GM21423 (cell line): ENCODE measurements around the gene SYT9.

Experiments
- ATAC-seq: cut with Tn5 transposase; IDR thresholded peaks from one replicate; pipeline ENCODE4 v1.9.1; 2021; ENCODE audit warnings: mild to moderate bottlenecking, moderate library complexity; ENCODE audit not compliant: unreplicated experiment

Gene SYT9

DNA sequence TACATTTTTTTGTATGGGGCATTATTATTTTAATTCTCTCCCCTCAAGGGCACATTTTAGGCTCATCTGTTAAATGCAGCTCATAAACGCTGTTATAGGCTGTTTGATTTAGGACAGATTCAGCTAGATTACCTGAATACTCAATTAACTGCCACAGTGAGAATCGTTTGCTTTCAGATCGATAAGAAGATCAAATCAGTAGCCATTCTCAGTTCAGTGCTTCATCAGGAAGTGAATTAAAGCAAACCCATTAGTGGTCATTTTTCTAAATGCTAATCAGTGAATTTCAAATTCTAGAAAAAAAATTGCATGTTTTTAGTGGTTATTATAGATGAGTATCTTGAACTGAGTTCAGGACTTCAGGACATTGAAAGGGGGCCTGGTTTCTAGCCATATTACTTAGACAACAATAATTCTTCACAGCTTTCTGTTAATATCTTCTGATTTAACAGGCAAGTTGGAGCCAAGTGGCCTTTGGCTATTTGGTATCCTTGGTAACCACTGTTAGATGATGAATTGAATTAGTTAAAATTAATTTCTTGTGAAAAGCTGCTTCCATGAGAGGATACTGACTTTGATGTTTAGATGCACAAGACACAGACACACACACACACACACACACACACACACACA, 18.6 kb downstream of the SYT9 start:
- ATAC-seq: no peak

DNA sequence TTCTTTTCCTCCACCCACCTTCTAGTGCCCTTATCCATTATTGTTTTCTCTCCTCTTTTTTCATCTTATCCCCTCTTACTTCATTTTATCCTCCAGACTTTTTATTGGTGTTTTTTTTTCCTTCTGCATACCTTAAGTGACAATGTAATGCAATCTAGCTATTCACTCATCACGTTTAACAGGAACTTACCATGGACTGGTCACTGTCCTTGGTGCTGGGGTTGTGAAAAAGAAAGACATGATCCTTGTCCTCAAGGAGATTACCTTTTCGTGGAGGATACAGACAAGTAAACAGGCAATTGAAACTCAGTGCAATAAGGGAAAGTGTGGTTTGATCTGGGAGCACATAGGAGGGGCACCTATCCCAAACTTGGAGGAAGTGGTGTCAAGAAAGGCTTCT, 20.7 kb downstream of the SYT9 start:
- ATAC-seq: no peak

DNA sequence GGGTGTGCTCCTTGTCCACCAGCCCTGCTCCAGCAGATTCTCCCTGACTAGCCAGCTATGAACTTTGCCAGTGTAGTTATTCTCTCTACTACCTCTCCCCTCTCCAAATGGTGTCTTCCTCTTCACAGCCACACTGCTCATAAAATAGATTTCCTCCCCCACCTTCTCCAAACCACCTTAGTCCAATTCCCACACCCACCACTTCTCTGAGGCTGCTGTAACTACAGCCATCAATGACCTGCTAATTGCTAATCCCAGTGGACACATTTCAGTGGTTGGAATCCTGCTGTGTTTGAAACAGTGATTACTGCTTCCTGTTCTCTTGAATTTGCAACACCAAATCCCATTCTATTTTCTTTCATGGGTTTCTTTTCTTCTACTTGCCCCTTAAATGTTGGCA, 23.4 kb downstream of the SYT9 start:
- no peak for ATAC-seq

DNA sequence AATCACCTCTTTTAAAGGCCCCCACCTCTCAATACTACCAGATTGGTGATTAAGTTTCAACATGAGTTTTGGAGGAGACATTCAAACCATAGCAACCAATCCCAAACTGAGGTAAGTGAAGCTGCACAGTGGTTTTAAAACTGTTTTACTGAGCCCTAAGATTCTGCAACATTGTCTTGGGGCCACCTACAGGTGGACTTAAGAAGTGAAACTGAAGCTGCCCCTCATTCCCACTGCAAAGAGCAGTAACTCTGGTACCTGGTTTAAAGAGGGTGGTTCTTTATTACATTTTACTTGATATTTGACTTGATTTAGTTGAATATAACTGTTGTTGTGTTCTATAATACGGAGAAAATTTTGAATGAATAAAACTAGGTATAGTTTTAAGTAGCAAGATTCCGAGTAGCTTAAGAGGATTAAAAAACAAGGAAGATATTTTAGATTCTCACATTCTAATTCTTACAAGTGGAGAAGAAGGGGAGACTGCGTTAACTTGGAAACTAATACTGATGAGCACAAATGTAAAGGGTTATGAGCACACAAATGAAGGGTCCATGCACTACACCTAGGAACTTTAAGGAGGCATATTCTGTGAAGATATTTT, 26.7 kb downstream of the SYT9 start:
- peak; percentile 53 for ATAC-seq

DNA sequence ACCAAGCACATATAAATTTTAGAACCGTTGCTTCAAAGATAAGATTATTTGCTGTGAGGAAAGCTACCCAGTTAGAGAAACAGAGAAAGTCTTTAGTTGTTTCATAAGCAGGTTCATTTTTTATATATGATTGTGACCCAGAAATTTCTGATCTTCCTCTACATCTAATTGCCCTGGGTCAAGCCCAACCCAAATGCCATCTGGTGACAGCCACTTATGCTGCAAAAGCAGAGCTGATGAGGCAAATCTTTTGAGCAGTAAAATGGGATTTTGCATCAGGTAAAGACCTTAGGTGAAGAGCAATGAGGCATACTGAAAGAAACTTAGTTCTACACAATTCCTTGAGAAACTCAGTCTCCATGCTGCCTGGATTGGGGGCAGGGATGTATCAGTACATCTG, 28.0 kb downstream of the SYT9 start:
- no peak for ATAC-seq

DNA sequence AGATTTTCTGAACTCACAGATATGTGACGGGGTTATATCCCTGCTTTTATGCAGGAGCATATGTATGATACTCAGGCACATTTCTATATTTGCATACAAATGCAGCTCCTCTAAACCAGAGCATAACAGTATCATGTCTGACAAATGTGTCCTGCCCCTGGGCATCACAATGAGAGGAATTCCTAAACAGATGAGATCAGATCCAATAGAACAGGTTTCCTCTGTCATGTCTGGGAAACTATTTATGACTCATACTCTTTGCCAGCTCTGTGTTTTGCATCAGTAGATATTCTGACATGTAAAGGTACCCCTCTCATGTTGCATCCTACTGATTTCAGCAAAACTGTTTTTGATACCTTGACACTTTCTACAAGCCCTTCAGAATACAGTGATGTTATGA, 29.4 kb downstream of the SYT9 start:
- no peak for ATAC-seq

DNA sequence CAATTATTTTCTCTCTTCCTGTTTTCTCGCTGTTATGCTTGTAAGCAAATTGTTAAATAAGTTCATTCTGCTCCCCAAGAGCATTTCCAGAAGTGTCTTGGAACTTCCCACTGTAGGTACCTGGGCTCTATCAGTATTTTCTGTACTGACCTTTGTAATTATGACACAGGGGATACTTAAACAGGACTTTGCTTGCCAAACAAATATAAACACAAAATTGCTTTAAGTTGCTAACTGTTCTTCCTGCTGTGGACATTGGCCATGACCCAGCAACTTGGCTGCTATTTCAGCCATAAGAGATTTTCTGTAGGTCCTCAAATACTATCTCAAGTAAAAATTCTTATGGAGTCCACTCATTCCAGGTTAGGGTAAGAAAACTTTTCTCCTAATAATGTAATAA, 30.1 kb downstream of the SYT9 start:
- no peak for ATAC-seq

DNA sequence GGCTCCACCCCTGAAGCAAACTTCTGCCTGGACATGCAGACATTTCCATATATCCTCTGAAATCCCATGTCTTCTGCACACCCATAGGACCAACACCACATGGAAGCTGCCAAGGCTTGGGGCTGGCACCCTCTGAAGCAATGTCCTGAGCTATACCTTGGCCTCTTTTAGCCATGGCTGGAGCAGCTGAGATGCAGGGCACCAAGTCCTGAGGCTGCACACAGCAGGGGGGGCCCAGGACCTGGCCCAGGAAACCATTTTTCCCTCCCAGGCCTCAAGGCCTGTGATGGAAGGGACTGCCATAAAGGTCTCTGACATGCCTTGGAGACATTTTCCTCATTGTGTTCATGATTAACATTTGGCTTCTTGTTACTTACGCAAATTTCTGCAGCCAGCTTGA, 34.5 kb downstream of the SYT9 start:
- ATAC-seq: no peak

DNA sequence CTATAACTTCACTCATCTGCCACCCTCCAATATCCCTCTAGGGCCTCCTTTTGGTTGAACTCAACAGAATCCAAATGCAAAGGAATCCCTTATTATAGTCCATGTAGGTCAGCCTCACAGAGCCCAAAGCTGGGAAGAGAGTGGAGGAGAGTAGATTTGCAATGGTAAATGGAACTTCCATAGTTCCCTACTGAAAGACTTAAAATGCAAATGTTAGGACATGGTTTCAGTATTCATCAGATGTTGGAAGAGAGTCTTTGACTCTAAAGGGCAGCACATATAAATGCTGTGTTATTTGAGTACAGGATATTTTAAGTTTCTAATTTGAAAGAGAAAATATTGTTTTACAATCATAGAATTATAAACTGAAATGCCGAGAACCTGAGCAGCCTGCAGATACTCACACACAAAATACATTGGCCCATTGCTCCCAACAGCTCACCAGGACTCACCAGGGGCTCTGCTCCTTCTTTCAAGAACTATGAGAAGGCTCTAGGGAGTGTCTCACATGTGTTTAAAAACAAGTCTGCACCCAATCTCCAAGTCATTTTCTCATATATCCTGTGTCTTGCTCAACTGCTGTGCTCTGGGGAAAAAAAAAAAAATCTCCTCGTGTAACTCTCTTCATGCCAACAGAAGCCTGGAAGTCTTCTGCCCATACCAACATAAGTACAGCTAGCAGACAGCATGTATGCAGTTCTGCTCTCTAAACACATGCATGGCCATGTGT, 39.6 kb downstream of the SYT9 start:
- ATAC-seq: no peak

DNA sequence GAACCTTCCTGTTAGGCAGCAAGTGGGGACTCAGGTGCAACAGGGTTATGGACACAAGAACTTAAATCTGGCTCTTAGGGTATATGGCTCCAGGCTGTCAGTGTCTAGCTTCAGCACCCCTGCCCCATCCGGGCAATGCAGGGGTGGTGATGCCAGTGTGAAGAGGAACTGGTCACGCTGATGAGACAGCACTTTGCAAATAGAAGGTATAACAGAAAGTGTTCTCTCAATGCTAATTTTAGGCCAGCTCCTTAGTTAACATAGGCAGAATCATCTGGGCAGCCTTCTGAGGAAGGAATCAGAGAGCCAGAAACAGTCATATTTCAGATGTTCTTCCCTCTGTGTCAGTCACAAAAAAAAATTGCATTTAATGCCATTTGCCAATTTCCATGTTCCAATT, 41.2 kb downstream of the SYT9 start:
- ATAC-seq: no peak

DNA sequence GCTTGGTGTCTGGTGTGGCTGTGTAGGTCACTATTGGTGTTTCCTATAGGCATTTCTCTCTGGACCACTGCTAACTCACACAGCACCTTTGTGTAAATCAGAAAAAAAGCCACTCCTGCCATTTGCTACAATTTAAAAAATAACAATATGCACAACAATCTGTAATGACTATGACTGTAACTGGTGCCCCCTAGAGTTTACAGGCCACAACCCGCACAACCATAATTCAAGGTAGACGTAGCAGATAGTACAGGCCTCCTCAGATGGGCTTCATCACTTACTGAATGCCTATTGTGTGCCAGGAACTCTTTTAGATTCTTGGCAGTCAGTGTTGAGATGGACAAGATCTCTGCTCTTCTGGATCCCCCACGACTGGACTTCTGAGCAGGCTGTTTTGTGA, 47.7 kb downstream of the SYT9 start:
- no peak for ATAC-seq

DNA sequence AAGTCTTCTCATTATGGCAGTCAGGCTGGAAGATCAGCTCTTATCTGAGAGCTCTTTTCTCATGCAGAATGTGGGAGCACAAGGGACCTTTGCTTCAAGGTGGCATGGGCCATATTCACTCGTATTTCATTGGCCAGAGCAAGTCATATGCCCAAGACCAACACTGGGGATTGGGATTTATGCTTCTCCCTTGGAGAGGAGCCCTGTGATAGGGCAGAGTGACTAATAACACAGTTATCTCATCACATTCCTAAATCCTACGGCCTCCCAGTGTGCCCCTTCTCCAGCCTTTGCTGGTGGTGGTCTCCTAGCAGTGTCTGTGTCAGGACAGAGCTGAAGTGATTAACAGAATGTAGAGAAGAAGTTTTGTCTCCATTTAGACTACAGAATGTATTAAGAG, 48.6 kb downstream of the SYT9 start:
- ATAC-seq: no peak

DNA sequence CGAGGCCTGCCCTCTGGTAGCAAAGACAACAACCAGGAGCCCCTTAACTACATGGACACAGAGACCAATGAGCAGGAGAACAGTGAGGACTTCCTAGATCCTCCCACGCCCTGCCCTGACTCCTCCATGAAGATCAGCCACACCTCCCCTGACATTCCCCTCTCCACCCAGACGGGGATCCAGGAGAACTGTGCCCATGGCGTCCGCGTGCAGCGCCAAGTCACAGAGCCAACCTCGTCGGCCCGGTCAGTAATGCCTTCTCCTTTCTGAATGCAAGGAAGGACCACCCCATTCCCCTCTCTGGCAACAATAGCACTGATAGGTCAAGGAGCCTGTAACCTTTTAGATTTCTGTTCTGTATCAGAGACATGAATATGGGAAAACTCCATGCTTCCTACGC, 51.4 kb downstream of the SYT9 start:
- no peak for ATAC-seq

DNA sequence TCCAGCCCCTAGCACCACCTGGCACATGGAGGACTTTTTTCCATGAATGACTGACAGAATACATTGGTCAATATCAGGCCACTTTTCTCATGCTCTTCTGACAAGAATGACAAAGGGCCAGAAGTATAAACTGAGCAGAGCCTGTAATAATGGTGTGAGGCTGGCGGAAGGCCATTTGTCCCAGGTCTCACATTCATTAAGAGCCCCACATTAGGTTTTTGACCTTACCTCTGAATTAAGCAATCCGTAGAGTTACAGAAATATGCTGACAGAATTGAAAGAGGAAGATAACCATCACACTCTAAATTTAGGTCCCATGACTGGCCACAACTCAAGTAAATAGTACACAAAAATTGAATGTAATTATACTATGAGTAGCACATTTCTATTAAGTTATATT, 55.2 kb downstream of the SYT9 start:
- ATAC-seq: no peak

DNA sequence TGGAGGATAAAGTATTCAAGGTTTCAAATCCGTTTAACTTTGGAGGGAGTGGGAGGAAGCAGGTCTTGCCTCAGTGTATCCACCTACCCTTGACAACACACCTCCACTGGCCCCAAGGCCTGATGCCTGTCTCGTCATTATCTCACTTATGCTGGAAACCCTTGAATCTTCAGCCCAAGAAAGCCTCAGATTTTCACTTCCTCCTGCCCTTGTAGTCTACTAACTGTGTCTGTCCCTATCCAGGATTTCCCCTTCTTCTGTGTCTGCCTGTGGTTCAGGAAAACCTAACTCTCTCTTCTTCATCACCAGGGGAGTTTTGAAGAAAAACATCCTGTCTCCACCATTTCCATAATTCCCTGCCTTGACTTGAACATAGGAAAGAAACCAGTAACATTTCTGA, 56.1 kb downstream of the SYT9 start:
- no peak for ATAC-seq

DNA sequence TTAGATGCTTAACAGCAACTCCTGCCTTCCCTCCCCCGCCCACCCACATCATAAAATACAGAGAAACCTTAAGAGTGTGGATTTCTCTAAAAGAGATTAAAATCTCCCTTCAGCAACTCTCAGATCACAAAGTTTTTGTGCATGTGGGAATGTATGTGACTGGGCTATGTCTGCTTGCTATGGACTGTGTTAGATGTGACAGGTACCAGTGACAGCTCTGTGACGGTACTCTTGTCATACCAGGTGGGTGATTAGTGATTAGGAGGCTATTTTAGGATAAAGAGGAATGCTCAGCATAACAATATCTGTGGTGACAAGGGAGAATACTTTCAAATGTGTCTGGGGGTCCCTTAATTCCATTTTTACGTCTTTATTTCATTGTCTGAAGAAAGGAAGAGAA, 60.2 kb downstream of the SYT9 start:
- ATAC-seq: no peak

DNA sequence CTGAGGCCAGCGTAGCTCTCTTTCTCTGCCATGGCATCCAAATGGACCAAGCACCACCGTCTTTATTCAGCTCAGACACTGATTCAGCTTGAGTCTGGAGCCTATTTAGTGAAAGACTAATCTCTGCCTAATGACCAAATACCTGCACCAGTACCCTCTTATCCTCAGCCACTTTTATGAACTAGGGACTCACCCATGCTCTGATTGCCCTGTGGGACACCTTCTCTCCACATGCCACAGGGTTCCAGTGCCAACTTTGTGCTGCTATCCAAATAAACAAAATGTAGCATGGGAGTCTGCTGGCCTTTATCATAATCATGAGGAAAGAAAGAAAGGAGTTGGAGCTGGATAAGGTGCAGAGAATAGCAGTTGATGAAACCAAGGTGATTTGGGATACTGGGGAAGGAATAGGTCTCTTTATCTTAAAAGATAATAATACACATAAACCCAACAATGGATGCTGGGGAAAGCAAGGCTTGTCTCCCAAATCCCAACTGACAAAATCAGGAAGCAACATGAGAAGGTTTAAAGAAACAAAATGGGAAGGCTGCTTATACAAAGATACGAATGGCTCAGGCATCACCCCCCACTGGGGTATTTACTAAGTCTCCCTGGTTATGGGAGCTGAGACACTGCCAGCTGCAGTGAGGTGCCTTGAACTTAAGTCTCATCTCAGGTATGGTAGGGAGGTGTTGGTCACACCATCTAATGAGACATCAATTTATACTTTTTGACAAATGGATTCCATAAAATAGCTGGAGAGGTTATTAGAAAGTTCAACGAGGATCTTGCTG, 63.3 kb downstream of the SYT9 start:
- ATAC-seq: no peak

DNA sequence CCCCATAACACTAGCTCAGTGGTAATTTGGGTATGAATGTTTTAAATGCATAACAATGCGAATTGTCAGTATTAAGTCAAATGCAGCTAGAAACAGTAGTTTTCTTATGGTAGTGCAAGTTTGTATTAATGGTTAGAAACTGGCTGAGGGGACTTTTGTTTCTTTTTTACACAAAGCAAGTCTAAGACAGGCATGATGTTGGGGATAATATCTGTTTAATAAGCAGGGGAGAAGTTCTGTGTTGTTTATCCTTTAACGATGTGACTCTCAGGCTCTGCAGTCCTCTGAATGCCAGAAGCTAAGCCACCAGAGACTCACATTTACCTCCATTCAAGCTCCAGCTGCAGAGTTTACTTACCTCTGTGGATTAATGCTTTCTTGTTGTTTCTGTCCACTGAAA, 67.8 kb downstream of the SYT9 start:
- ATAC-seq: no peak

DNA sequence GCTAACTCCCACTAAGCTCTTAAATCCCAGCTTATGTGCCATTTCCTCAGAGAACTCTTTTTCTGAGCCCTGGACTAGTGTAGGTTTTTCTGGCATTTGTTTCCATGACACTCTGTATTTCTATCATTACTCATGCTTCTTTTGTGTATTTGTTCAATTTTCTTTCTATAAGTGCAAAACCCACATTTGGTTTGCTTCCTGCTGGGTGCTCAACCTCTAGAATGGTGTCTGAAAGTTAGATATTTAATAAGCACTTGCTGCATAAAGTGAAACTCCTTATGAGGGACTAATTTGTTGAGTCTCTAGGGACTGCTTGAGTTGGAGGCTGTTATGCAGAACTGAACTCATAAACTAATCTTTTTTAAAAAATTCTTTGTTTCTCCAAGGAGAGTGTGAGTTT, 68.6 kb downstream of the SYT9 start:
- no peak for ATAC-seq

DNA sequence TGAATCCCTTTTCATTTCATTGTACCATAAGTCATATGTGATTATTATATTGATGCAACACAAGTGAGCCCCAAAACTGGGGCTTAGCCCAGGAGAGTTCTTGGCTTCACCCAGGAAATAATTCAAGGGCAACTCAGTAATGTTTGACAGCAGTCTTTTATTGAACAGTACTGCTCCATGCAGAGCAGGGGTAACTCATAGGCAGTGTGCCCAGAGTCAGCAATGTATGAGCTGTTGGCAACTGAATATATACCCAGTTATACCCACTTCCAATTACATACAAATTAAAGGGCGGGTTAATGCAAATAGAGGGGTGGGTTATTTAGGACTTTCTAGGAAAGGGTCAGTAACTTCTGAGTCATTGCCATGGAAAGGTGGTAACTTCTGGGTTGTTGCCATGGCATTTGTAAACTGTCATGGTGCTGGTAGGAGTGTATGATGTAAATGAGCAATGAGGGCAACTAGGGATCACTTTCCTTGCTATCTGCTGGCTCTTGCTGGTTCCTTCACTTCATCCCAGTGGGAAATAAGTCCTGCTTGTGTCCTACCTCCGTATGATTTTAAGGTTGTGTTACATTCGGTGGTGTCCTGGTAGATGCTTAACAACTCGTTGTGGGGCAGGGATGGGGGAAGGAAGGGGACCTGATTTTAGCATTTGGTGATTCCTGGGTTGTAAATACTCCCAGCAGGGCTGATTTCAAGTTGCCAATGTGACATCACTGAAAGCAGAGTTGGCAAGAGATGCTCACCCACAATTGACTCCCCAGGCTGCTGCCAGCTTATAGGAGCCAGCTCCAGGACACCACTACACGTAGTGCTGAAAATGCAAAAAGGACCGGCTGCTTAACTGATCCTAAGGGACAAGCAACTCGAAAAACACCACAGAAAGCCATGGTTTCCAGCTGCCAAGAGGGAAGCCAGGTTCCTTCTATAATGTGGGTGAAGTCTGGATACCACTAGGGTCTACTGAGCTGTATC, 70.1 kb downstream of the SYT9 start:
- no peak for ATAC-seq

DNA sequence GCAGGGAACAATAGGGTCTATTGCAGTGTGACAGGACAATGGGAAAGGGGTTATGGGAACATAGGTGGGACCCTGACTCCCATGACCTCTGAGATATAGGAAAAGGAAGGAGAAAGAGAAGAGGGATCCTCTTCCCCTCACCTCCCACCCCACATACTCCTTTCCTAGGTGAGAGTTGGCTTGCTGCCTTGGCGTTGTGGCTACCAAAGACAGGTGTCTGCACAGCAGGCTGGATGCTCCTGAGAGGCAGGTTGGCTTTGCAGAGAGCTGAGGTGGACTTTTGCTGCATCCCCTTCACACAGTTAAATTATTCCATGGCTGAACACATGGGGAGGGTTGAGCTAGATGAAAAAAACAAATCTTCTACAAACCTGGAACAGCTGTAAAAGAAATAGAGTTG, 80.7 kb downstream of the SYT9 start:
- ATAC-seq: no peak
